GM21717 (cell line): ENCODE measurements around the gene PJA1.

Source experiments
- ATAC-seq: cut with Tn5 transposase; IDR thresholded peaks from one replicate; pipeline ENCODE4 v1.9.1; 2021; ENCODE audit warnings: mild to moderate bottlenecking, moderate library complexity; ENCODE audit not compliant: unreplicated experiment

The PJA1 gene, protein sequence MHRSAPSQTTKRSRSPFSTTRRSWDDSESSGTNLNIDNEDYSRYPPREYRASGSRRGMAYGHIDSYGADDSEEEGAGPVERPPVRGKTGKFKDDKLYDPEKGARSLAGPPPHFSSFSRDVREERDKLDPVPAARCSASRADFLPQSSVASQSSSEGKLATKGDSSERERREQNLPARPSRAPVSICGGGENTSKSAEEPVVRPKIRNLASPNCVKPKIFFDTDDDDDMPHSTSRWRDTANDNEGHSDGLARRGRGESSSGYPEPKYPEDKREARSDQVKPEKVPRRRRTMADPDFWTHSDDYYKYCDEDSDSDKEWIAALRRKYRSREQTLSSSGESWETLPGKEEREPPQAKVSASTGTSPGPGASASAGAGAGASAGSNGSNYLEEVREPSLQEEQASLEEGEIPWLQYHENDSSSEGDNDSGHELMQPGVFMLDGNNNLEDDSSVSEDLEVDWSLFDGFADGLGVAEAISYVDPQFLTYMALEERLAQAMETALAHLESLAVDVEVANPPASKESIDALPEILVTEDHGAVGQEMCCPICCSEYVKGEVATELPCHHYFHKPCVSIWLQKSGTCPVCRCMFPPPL

DNA sequence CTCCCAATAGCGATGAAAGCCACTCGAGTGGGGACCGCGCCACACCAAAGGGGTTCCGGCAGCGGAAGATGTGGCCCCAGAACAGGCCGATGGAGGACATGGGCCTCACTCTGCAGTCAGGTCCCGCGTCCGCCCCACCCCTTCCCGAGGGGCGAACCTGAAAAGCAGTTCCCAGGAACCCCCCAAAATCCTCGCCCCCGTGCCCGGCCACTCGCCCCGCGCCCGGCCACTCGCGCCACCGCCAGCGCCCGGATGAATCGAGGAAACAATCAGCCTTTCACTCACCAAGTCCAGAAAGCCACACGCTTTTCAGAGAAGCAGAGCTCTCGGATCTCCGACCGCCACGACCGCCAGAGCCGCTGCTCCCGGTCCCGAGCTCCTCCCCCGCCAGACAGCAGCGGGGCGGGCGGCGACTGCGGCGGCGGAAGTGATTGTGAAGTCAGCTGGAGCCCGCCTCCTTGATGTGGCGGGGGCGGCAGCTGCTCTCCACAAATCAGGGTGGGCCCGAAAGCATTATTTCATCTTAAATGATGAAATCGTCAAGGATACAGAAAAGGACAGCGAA, at the start of gene PJA1:
TSS of gene PJA1 (minus strand) at position 367 of the 565 bp plus-strand sequence. CDS start 2,380 bp downstream, outside the sequence.
- ATAC-seq: peak; percentile 90

DNA sequence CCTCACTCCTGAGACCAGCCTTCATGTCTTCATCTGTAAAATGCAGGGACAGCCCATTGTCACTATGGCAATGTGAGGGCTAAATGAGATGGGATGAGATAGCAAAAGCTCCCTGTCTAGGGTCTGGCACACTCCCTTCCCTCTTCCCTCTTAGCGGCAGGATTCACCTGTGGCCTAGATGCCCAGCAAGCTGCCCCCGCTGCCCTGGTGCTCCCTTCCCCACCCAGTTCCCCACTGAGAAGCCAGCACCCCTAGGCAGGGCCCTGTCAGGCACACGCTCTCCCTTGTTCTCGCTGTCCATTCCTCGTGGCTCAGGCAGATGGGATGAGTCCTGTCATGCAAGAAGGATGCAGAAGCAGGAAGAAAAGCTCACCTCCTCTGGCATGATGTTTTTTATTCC, 49.2 kb upstream of the PJA1 start:
- ATAC-seq: no peak

DNA sequence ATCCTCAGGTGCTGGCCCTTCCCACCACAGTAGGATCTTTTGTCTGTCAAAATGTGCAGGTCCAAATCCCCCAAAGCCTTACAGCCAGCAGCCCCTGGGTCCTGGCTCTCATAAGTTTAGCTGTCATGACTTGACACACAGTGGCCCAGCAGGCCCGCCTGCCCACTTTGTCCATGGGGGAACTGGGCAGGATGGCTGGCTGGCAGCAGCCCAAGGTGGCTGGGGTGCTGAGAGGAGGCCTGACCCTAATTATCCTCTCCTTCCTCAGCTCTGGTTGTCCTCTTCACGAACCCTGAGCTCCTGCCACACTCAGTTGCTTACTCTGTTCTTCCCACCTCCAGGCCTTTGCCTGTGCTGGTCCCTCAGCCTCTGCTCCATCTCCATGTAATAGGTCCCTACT, 46.4 kb upstream of the PJA1 start:
- no peak for ATAC-seq

DNA sequence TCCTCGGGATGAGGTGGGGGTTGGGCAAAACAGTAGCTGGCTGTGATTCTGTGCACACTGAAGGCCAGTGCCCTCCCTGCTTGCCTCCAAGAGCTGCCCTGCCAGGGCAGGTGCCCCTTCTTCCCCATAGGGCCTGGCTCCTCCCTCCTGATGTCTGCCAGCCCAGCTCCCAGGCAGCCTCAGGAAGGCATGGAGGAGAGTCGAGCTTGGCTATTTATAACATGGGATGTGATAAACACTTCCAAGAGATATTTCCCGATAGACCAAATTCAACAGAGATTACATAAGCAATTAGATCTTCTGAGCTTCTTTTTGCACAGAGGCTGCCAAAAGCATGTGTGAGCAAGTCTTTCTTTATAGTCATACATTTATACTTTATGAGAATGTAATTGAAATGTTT, 45.3 kb upstream of the PJA1 start:
- no peak for ATAC-seq

DNA sequence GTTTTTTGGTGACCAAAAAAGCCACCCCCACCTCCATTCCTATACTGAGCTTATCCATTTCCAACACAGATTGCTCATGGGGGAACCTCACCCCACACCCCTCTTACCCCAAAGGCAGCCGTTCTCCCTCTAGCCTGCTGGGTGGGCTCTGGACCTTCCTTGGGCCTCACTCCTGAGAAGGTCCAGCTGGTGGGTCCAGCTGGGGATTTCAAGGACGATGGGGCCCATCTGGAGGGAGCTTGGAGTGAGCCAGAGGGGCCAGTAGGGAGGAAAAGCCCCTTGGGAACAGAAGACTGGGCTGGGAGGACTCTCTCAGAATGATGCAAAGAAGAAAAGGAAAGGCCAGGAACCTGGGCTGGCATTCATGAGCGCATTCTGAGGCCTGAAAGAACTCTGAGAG, 42.0 kb upstream of the PJA1 start:
- no peak for ATAC-seq

DNA sequence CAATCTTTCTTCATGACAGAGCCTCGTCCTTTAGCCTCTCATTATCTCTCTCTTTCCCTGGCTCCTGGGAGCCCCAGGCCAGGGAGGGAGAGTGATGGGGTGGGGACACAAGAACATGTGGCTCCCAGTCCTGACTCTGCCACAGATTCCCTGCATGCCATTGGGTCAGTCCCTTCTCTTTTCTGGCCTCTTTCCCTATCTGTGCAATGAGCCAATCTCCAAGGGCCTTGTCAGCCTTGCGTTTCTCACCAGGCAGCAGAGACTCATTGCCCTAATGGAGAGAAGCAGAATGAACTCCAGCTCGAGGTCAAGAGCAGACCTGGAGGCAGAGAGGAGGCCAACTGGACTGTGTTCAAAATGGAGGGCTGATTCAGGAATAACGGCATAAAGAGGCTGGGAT, 38.4 kb upstream of the PJA1 start:
- ATAC-seq: no peak

DNA sequence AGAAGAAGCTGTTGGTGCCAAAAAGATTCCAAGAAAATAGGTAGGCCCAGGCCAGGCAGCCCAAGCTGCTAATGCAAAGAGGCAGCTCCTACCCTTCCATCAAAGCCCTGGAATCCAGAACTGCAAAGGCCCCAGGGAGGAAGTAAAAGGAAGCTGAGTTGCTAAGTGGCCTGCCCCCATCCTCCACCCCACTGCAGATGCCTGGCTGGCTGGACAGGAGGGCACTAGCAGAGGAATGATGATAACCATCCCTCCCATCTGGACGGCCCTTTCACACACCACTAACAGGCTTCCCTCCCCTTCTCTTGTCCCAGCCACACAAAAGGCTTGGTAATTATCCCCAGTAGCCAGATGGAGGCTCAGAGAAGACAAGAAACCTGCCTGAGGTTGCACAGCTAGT, 32.4 kb upstream of the PJA1 start:
- no peak for ATAC-seq

DNA sequence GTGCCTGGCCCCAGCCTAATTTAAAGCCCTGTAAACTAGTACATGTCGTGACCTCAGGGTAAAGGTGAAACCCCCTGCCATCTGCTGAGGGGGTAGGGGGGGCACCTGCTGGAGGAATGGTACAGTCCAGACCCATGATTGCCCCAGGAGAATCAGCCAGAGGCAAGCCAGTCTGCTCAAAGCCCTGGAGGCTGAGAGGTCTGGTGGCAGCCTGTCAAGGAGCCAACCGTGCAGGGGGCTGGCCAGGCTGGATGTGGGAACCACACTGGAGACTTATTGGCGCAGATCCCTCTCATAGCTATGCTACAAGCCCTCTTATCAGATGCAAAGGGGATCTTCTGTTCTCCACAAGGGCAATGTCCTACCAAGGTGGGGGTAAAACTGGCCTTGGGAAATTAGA, 31.4 kb upstream of the PJA1 start:
- no peak for ATAC-seq

DNA sequence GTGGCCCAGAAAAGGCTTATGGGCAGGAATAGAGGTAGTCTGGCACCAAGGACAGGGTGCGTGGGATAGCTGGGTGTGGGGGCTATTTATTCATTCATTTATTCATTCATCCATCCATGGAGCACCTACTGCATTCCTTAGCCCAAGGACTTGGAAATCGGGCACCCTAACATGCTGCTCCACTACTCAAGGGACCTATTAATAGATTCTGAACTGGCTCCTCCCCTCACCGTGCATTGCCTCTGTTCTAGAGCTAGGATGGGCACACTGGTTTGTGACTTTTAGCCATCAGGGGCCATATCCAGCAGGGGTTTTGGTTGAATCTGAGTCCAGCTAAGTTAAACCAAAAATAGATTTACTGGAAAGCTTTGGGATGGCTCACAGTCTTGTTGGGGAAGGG, 30.6 kb upstream of the PJA1 start:
- no peak for ATAC-seq

DNA sequence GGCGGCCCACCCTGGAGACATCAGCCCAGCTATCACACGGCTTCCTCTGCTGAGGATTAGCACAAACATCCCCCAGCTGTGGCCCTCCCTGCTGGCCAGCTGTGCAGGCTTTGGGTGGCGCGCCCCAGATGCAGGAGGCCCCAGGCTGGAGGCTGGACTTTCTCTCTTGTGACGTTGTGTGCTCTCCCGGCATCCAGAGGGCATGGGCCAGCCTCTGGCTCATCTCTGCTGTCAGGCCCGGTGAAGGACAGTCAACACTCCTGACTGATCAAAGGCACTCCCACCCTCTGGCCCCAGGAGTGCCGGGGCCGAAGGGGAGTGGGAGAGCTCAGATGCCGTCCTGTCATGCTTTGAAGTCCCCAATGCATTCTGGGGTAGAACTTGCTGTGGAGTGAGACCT, 29.9 kb upstream of the PJA1 start:
- ATAC-seq: no peak

DNA sequence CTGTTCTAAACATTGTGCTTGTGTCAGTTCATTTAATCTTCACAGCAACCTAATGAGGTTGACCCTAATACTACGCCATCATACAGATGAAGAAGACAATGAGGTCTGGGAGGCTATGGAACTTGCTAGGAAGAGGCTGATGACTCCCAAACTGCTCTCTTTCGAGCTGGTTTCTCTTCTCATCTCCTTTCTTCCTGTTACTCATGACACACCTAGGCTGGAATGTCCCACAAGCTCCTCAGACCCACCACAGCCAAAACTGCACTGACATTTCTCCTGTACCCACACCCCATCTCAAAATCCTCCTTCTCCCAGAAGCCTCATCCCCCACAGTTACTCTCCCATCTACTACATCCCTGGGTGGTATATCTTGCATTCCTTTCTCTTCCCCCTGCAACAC, 27.4 kb upstream of the PJA1 start:
- ATAC-seq: no peak

DNA sequence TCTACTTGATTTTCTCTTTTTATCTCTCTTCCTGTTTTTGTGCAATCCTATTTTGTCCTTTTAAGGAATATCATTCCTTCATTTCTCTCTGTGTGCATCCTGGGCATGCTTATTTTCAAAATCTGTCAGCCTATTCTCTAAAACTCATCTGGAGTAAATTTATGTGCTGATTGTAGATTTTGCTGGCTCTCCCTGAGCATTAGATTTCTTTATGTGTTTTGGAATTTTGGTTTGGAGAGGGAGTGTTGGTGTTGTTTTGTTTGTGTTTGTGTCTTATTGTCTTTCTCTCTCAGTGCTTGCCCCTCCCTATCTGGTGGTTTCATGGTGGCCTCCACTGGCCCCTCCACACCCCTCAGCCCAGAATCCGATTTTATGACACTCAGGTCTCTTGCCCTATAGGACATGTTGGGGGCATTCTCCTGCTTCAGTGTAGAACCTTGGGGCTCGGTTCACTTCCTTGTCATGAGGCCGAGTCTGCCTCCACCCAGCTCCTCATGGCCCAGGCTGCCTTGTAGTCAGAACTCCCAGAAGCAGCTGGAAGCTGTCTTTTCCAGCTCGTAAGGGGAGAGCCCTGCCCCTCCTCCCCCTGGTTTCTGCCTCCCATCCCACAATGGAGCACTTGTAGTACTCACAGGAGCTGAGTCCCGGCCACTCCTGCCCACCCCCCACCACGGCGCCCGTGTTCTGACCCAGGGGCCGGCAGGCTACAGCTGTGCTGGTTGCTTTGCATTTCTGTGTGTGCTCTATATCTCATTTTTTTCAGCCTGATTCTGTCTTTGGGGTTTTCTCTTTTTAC, 24.5 kb upstream of the PJA1 start:
- ATAC-seq: no peak

DNA sequence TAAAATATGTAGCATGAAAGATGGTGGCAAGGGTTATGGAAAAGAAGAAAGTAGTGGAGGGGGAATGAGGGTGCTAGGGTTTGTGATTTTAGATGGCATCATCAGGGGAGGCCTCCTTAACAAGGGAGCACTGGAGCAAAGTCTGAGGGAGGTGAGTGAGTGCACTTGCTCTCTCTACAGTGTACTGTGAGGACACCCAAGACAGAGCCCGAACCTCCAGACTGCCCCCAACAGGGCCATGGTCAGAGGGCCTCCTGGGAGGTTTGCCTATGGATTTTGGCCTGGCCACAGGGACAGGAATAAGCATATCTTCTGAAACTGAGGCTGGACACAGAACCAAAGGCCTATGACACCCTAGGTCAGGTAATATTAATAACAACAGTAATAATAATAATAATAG, 21.4 kb upstream of the PJA1 start:
- no peak for ATAC-seq

DNA sequence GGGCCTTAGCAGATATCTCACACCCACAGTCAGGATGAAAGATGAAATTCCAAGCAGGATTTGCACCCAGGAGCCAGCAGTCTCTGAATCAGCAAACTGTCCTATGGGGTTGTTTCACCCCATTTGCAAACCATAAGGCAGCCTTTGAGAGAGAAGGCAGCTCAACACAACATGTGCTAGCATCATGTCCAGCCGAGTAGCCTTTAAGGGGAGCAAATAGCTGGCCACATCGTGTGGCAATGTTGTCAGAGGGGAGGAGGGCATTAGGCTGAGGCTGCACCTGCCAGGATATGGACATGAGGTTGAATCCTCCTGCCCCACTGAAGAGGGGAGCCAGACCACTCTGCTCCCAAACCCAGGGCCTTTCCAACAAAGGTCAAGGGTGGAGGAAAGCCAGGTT, 20.6 kb upstream of the PJA1 start:
- ATAC-seq: no peak

DNA sequence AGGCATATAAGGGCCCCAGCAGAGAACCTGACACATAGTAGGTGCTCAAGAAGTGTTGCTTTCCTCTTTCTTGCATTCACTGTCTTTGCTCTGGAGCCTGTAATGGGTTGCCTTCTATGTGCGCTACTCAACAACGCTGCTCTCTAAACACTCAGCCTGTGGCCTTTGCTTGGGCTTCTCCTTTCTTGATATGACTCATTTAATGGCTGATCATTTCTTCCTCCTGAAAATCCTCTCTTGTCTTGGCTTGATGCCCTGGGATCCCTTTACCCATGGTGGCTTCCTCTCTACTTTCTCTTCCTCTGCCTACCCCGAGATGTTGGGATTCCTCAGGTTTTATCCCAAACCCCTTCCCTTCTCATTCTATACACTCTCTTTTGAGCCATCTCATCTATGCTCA, 19.9 kb upstream of the PJA1 start:
- ATAC-seq: no peak

DNA sequence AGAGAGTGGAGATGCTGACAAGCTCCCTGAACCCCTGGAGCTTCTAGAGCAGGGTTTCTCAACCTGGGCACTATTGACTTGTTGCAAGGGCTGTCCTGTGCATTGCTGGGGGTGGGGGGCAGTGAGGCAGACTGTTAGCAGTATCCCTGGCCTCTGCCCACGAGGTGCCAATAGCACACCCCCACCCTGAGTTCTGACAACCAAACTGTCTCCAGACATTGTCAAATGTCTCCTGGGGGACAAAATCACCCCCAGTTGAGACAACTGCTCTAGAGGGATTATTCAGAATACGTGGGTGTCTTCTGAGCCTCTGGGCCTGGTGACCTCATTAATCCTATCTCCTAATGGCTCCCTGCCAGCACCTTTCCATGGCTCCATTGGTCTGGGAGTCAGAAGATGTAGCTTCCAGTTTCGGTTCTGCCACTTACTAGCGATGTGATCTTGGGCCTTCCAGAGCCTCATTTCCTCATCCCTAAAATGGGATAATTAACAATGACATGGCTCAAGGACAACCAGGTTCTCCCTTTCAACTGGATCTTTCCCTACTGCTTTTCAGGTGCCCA, 17.6 kb upstream of the PJA1 start:
- ATAC-seq: no peak

DNA sequence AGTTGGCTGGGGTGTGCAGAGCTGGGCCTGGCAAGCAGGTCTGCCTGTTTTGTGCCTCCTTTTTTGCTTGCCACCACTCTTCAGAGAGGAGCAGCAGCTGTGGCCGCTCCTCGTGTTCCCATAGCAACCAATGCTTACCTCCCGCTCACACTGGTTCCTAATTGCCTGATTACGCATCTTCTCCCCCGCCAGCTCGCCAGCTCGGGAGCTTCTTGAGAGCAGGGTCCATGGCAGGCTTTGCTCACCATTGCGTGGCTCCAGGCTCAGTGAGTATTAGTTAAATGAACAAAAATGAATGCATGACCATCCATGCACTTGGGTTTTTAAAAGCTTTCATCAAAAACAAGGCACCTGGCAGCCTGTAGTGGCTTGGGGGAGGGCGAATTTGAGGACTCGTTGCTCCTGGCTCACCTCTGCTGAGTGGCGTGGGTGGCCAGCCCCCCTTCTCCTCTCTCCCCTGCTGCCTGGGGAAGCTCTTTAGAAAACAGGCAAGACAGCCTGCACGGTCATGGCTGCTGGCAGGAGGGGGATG, 14.2 kb upstream of the PJA1 start:
- no peak for ATAC-seq

DNA sequence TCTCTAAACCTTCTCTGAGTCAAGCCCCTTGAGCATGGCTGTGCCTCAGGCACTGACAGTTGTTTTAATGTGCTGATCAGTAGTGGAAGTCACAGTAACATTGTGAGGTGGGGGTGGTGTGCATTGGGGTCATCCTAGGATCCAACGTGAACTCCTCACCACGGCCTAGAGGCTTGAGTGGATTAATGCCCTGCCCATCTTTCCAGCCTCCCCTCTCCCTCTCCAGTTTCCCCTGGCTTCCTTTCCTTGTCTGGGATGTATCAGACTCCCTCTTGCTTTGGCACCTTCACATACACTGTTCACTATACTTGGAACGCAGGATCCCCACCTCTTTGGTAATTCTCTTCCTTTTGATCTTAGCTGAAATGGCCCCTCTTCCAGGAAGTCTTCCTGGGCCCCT, 13.3 kb upstream of the PJA1 start:
- ATAC-seq: no peak

DNA sequence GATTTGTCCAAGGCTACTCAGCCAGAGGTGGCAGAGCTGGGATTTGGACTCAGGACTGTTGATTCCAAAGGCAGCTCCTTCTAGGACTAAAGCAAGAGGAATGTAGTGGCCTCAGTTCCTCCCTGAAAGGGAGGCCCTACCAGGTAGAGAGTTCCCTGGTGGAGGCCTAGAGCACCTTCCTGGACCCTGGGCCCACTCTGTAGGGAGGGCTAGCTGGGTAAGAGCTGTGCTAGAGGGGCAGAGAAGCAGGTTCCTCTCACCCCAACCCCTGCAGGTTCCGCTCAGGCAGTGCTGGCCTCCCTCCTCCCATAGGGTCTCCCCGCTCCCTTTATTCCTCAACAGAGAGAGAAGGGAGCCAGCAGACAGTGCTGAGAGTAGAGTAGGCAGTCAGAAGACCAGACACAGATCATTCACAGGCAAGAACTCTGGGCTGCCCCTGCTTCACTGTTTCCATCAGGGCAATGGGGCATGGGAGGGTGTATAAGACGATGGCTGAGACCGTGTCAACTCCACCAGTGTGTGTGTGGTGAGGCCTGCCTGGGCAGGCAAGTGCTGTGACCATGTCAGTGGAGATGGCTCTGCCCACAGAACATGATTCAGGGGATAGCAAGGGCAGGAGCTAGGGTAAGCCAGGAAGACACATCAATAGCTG, 12.4 kb upstream of the PJA1 start:
- no peak for ATAC-seq

DNA sequence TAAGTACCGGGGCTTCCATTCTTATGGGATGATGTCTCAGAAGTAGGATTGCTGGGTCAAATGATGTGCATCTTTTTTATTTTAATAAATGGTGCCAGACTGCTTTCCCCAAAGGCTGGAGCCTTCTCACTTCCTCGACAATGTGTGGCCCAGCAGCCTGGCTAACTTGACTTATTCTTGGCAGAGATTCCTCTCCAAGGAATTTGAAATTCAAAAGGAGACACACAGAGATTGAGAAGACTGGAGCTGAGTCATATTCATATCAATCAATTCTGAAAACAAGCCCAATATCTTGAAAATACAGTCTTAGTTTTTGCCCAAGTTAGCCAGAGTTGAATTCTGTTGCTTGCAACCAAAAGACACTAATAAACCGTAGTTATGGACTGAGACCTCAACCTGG, 10.8 kb upstream of the PJA1 start:
- ATAC-seq: no peak

DNA sequence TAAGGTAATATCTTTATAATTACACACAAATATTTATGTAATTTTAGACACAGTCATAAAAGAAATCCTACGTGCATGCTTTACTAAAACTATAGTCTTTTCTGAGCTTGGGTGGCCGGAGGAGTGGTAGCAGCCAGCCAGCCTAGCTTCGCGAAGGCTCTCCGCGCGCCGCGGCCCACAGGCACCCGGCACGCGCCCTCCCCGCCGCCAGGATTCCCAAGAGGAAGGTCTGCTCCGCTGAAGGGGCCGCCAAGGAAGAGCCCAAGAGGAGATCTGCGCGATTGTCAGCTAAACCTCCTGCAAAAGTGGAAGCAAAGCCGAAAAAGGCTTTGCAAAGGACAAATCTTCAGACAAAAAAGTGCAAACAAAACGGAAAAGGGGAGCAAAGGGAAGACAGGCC, 8.7 kb upstream of the PJA1 start:
- ATAC-seq: no peak
